Psoas muscle (tissue), 8 donors: ENCODE results near the gene TP53I3. TPM values are rescaled to one million over a fixed set of nuclear protein-coding genes. Genes with fewer than 3 reads are reported as not detected.

Experiments used
- ATAC-seq, 4 donors: fragments of 200-7000 bp; cut with Tn5 transposase; one replicate each; pipeline ENCODE4 v1.9.1; 2020; ENCODE audit warnings: moderate library complexity in 3 of 4, mild to moderate bottlenecking in 2 of 4
- DNase-seq, 2 donors: peaks; one replicate each; pipeline ENCODE4 v3.0.0-alpha.2; 2020
- H3K27ac ChIP-seq: fragments of 200-600 bp; one replicate; pipeline ENCODE4 v1.8.0; 2022
- H3K27me3 ChIP-seq, 3 donors: fragments of 200-600 bp in 1 of 3; one replicate each; pipeline versions ENCODE4 v1.6.1 to v1.8.0; 2013 to 2022; ENCODE audit warnings: low read length in 2 of 3, mild to moderate bottlenecking in 2 of 3, moderate library complexity in 1 of 3; ENCODE audit not compliant: insufficient read depth in 3 of 3
- H3K36me3 ChIP-seq, 2 donors: fragments of 200-600 bp in 1 of 2; one replicate each; pipeline versions ENCODE4 v1.6.1 to v1.8.0; 2013 to 2022; ENCODE audit warnings: low read depth in 1 of 2, mild to moderate bottlenecking in 1 of 2, moderate library complexity in 1 of 2; ENCODE audit not compliant: insufficient read depth in 1 of 2
- H3K4me1 ChIP-seq: fragments of 200-600 bp; one replicate; pipeline ENCODE4 v1.8.0; 2022
- H3K4me3 ChIP-seq: fragments of 200-600 bp; one replicate; pipeline ENCODE4 v1.8.0; 2022; ENCODE audit warnings: mild to moderate bottlenecking
- H3K9me3 ChIP-seq: fragments of 200-600 bp; one replicate; pipeline ENCODE4 v1.8.0; 2022
- WGBS, 3 donors: extraction: QIAGEN DNeasy Blood & Tissue Kit; methylation state at CpG; one replicate each; pipeline versions ENCODE4 v1.1.6 to v1.1.7; 2013; 5-methylcytosine and 5-hydroxymethylcytosine counted together
- intact Hi-C, 2 donors: fragments of 100-400 bp; cut with DNase I; formaldehyde crosslinking; loops; one replicate each; pipeline versions ENCODE4 v1.11.0 to v1.14.2; 2022
- polyA plus RNA-seq, 3 donors: library from polyadenylated mRNA; stranded (reverse); fragments of 200-250 nt; gene quantifications; one replicate each; pipeline ENCODE4 v1.2.3, GENCODE V29; 2013
- total RNA-seq, 4 donors: library from RNA; stranded (reverse); fragmentation: NEBNext Ultra II Directional in 2 of 4; extraction: Animal tissue kit (Norgen Biotek cat#: 25700) in 2 of 4; gene quantifications; one replicate each; pipeline versions ENCODE4 v1.2.1 to v1.2.4, GENCODE V29; 2021 to 2023
- TF ChIP-seq, protein P1 (sequence below): fragments of 200-600 bp; IDR thresholded peaks from one replicate; pipeline ENCODE4 v1.8.0; 2022; ENCODE audit warnings: antibody characterized with exemption
- donor health status: healthy with polysubstance abuse.
- donor health status: DM: no; HTN: no; CAD: no; lungs with moderate emphysema.
- donor health status: Bipolar disorder and iron deficiency.
- donor health status: healthy.
- donor health status: DM: yes; HTN: yes; CAD: no.
- donor health status: DM: no; HTN: no; CAD: no.
- donor health status: DM: no; HTN: no; CAD: no.
- donor health status: DM: yes; HTN: yes; CAD: no.

Gene TP53I3
- total and polyA plus RNA-seq, 7 donors: 1.3 to 5.6 (median 3.2) TPM

DNA sequence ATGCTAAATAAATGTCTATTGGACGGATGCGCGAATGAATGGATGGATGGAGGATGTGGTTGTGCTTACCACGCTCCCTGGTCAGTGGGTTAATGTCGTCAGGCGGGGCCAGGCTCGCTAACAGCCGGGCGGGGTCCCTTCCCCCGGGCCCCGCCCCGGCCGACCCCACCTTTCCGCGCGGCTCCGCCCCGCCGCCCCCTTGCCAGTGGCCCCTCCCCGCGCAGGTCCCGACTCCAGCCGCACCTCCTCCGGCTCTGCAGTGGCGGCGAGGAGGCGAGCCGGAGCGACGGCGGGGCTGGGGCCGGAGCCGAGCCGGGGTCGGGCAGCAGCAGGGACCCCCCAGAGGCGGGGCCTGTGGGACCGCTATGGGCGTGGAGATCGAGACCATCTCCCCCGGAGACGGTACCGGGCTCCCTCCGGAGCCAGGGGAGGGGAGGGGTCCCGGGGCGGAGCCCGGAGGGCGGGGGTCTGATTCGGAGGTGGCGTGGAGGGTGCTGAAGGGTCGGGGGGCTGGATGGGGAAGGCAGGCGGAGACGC lies 35.1 kb downstream of the TP53I3 start, which contains the start of gene FKBP1B:
FKBP1B (plus strand) TSS at position 257 of the 537 bp plus-strand sequence; CDS start at position 366, 109 bp downstream.
- H3K4me1 ChIP-seq: peaks cover 15% of the 10 kb centered on the region
- ATAC-seq (no peak), DNase-seq (peak; percentile 58 to 61)
- no peaks in the 10 kb centered on the region for H3K36me3 ChIP-seq
- TF ChIP-seq, protein P1, sequence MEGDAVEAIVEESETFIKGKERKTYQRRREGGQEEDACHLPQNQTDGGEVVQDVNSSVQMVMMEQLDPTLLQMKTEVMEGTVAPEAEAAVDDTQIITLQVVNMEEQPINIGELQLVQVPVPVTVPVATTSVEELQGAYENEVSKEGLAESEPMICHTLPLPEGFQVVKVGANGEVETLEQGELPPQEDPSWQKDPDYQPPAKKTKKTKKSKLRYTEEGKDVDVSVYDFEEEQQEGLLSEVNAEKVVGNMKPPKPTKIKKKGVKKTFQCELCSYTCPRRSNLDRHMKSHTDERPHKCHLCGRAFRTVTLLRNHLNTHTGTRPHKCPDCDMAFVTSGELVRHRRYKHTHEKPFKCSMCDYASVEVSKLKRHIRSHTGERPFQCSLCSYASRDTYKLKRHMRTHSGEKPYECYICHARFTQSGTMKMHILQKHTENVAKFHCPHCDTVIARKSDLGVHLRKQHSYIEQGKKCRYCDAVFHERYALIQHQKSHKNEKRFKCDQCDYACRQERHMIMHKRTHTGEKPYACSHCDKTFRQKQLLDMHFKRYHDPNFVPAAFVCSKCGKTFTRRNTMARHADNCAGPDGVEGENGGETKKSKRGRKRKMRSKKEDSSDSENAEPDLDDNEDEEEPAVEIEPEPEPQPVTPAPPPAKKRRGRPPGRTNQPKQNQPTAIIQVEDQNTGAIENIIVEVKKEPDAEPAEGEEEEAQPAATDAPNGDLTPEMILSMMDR: no peak
- H3K27me3 ChIP-seq: peaks cover 0 to 17% (median 7%) of the 10 kb centered on the region in 3 donors
- intact Hi-C loops: loop anchor here in 1 of 2 donors (5.0 kb wide), 1 partner anchor 33 kb away; the partner anchor contains the start of gene TP53I3
- H3K9me3 ChIP-seq: no peaks in the 10 kb centered on the region
- peak within 1 kb of the TSS; percentile 75 for H3K4me3 ChIP-seq
- peak within 1 kb of the TSS; percentile 16 for H3K27ac ChIP-seq
- WGBS, 3 donors: 0 to 1% (median 0%) methylated on average over 32 to 52 of the region's 52 CpGs

DNA sequence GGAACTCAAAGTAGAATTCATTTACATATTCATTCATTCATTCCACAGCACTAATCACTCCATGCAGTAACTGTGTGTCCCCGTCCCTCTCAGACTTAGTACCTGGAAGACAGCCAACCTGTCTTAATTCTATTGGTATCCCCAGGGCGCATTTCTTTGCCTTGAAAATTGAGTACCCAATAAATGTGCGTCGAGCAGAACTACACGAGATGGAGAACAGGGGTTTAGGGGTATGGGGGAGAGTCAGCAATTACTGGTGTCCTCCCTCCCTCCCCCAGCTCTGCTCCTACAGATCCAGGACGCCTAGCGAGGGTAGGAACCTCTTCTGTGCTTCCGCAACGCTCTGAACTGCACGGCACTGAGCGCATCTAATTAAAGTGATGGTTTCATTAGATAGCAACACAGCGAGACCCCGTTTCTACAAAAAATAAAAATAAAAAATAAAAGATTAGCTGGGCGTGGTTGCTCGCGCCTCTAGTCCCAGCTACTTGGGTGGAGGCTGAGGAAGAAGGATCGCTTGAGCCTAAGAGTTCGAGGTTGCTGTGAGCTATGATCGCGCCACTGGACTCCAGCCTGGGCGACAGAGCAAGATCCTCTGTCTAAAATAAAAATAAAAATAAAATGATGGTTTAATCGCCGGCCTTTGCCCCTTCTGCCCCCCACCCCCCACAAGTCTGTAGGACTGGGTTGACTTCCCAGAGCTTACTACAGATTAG lies 35.7 kb downstream of the TP53I3 start:
- DNase-seq (no peak), ATAC-seq (no peak)
- H3K36me3 ChIP-seq: no peaks in the 10 kb centered on the region
- H3K27me3 ChIP-seq: peaks cover 0 to 17% (median 7%) of the 10 kb centered on the region in 3 donors
- H3K27ac ChIP-seq: no peak overlapping the region
- peaks cover 15% of the 10 kb centered on the region for H3K4me1 ChIP-seq
- TF ChIP-seq, protein P1: no peak
- 16 to 18% (median 16%) methylated on average over 23 of the region's 23 CpGs for WGBS, 3 donors
- no peaks in the 10 kb centered on the region for H3K9me3 ChIP-seq
- H3K4me3 ChIP-seq: peak overlapping the region; percentile 75
- intact Hi-C loops: loop anchor here in 1 of 2 donors (5.0 kb wide), 1 partner anchor 33 kb away; the partner anchor contains the start of gene TP53I3

DNA sequence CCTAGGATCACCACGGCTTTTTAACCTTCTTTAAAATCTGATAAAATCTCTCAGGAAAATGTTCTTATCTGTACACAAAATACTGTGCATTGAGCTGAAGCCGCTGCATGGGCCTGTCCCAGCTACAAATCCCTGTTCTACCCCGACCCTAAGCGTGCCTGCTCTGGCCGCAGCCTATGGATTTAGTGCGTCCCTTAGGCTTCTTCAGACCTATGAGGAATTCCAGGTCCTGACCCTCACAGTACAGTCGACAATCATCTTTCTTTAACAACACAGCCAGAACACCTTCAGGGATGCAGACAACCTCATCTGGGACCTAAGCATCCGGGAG lies 37.0 kb downstream of the TP53I3 start:
- 33 to 39% (median 39%) methylated on average over 8 of the region's 8 CpGs for WGBS, 3 donors
- ATAC-seq (peak in 1 of 4 donors; percentile 2), DNase-seq (no peak)
- peaks cover 0 to 17% (median 4%) of the 10 kb centered on the region in 3 donors for H3K27me3 ChIP-seq
- no peak overlapping the region for H3K27ac ChIP-seq
- no peaks in the 10 kb centered on the region for H3K36me3 ChIP-seq
- H3K4me3 ChIP-seq: peak overlapping the region; percentile 88
- TF ChIP-seq, protein P1: no peak
- peaks cover 15% of the 10 kb centered on the region for H3K4me1 ChIP-seq
- H3K9me3 ChIP-seq: no peaks in the 10 kb centered on the region
- intact Hi-C loops: loop anchor here in 1 of 2 donors (5.0 kb wide), 1 partner anchor 35 kb away; the partner anchor contains the start of gene TP53I3

DNA sequence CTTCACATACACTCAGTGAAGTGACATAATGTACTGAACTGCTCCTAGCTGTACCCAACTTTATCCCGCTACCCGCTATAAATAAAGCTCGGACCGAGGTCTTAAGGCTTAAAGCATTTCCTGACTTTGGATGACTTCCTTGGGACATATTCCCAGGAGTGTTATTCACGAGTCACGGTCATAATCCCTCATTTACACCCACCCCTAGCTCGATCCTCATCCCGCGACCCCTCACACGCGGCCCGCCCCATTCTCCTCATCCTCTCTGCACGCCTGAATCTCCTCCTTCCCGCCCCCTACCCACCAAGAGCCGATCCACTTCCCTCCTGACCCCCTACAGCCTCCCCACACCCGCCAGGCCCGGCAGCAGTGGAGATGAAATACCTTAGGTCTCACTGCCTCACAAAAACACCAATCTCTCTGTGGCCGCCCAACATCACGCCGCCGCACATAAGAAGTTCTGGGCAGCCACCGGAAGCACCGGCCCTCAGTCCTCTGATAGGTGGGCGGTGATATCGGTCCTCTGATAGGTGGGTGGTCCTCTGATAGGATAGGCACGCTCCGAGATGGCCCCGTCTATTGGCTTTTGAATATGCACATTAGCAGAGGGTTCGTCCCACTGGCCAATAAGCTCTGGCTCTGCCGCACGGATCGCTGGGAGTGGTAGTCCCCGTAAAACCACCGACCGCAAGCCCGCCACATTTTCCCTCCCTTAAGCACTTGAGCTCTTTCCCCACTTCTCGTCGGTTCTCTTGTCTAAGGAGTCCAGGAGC lies 37.5 kb downstream of the TP53I3 start, which contains the start of gene WDCP:
WDCP (minus strand) TSS at position 462 of the 773 bp plus-strand sequence. CDS start 7,897 bp downstream, outside the sequence.
- peaks cover 15% of the 10 kb centered on the region for H3K4me1 ChIP-seq
- peak within 1 kb of the TSS; percentile 78 for H3K27ac ChIP-seq
- ATAC-seq (peak; percentile 100), DNase-seq (peak; percentile 93 to 95)
- WGBS, 3 donors: 0 to 1% (median 1%) methylated on average over 38 of the region's 38 CpGs
- no peaks in the 10 kb centered on the region for H3K9me3 ChIP-seq
- TF ChIP-seq, protein P1: no peak
- intact Hi-C loops: loop anchor here in 1 of 2 donors (5.0 kb wide), 1 partner anchor 35 kb away; the partner anchor contains the start of gene TP53I3
- H3K4me3 ChIP-seq: peak within 1 kb of the TSS; percentile 88
- no peaks in the 10 kb centered on the region for H3K36me3 ChIP-seq
- peaks cover 0 to 17% (median 4%) of the 10 kb centered on the region in 3 donors for H3K27me3 ChIP-seq
